Hepatocyte (in vitro differentiated cells): ENCODE data around the gene PRSS22.

Source experiments
- CTCF ChIP-seq: fragments of 200-600 bp; sonication (generic); IDR thresholded peaks from 2 replicates; pipeline ENCODE4 v1.5.1; 2016; ENCODE audit warnings: antibody characterized with exemption, mild to moderate bottlenecking; ENCODE audit not compliant: poor library complexity
- EZH2phosphoT487 ChIP-seq: fragments of 200-600 bp; sonication (generic); IDR thresholded peaks from one replicate; pipeline ENCODE4 v1.6.1; 2018; ENCODE audit warnings: antibody characterized with exemption, mild to moderate bottlenecking, low read depth, moderate library complexity; ENCODE audit not compliant: unreplicated experiment, severe bottlenecking

GRCh38 chr16:2835638-2836493 lies 22.1 kb downstream of the PRSS22 start:
- TF ChIP-seq CTCF (no peak), EZH2phosphoT487 (no peak)
